ENCODE results near the gene NPDC1. TPM values are rescaled to one million over a fixed set of nuclear protein-coding genes. Genes with fewer than 3 reads are reported as not detected.

NPDC1 gene
- total RNA-seq, 1 experiment from 2014 or later, result not detected

GRCh38 chr9:137026384-137026783 lies 19.6 kb downstream of the NPDC1 start:
- no peak for DNase-seq (ENCODE audit: low read depth in 1 of 2, low spot score in 2 of 2)
- no peak overlapping the region for H3K27ac ChIP-seq
- no peak overlapping the region for H3K4me3 ChIP-seq
- H3K4me1 ChIP-seq (replicated peaks), result peaks cover 14% of the 10 kb centered on the region
- H3K27me3 ChIP-seq (replicated peaks), result peaks cover 9% of the 10 kb centered on the region
- no peaks in the 10 kb centered on the region for H3K36me3 ChIP-seq
- no peaks in the 10 kb centered on the region for H3K9me3 ChIP-seq (replicated peaks)

- no peak overlapping the region for H3K4me3 ChIP-seq
- no peak overlapping the region for H3K27ac ChIP-seq
Observed at GRCh38 chr9:137025517-137025966, 20.4 kb downstream of the NPDC1 start.

GRCh38 chr9:137023583-137023991 lies 22.4 kb downstream of the NPDC1 start:
- H3K4me1 ChIP-seq (replicated peaks), result peaks cover 8% of the 10 kb centered on the region
- no peak for DNase-seq (ENCODE audit: low read depth in 1 of 2, low spot score in 2 of 2)
- peaks cover 5% of the 10 kb centered on the region for H3K27me3 ChIP-seq (replicated peaks)
- no peaks in the 10 kb centered on the region for H3K9me3 ChIP-seq (replicated peaks)
- H3K36me3 ChIP-seq, result no peaks in the 10 kb centered on the region
- no peak overlapping the region for H3K27ac ChIP-seq
- no peak overlapping the region for H3K4me3 ChIP-seq

More at GRCh38 chr9:137025517-137025966, 20.4 kb downstream of the NPDC1 start:
- Histone ChIP-seq H3K27me3 (replicated peaks) (peaks cover 9% of the 10 kb centered on the region), H3K36me3 (no peaks in the 10 kb centered on the region), H3K4me1 (replicated peaks) (peaks cover 14% of the 10 kb centered on the region), H3K9me3 (replicated peaks) (no peaks in the 10 kb centered on the region)
- DNase-seq (ENCODE audit: low read depth in 1 of 2, low spot score in 2 of 2), result no peak

- Histone ChIP-seq H3K9me3 (replicated peaks) (no peaks in the 10 kb centered on the region), H3K4me3 (no peak overlapping the region), H3K27ac (no peak overlapping the region), H3K4me1 (replicated peaks) (peaks cover 4% of the 10 kb centered on the region; the same call in 1 of the 2 replicates), H3K27me3 (replicated peaks) (0 out of 2 replicates have a peak, but pooled peaks cover 2% of the 10 kb centered on the region), H3K36me3 (no peaks in the 10 kb centered on the region)
- no peak for DNase-seq (ENCODE audit: low read depth in 1 of 2, low spot score in 2 of 2)
Observed at GRCh38 chr9:137023157-137023556, 22.8 kb downstream of the NPDC1 start.

GRCh38 chr9:137022662-137023008 lies 23.3 kb downstream of the NPDC1 start:
- H3K27ac ChIP-seq, result no peak overlapping the region
- 0 out of 2 replicates have a peak, but pooled peaks cover 2% of the 10 kb centered on the region for H3K27me3 ChIP-seq (replicated peaks)
- no peaks in the 10 kb centered on the region for H3K36me3 ChIP-seq
- H3K4me3 ChIP-seq, result no peak overlapping the region
- peaks cover 4% of the 10 kb centered on the region; the same call in 1 of the 2 replicates for H3K4me1 ChIP-seq (replicated peaks)
- no peak for DNase-seq (ENCODE audit: low read depth in 1 of 2, low spot score in 2 of 2)
- H3K9me3 ChIP-seq (replicated peaks), result no peaks in the 10 kb centered on the region

- H3K27ac ChIP-seq, result no peak overlapping the region
- no peaks in the 10 kb centered on the region for H3K36me3 ChIP-seq
- H3K4me1 ChIP-seq (replicated peaks), result no peaks in the 10 kb centered on the region
- DNase-seq (ENCODE audit: low read depth in 1 of 2, low spot score in 2 of 2), result peak in 1 of 2 experiments; percentile 63
- 0 out of 2 replicates have a peak, but pooled peaks cover under 1% of the 10 kb centered on the region for H3K27me3 ChIP-seq (replicated peaks)
- H3K9me3 ChIP-seq (replicated peaks), result no peaks in the 10 kb centered on the region
- no peak overlapping the region for H3K4me3 ChIP-seq
Observed at GRCh38 chr9:137021979-137022661, 23.9 kb downstream of the NPDC1 start.

GRCh38 chr9:137021568-137021978 lies 24.4 kb downstream of the NPDC1 start:
- H3K27ac ChIP-seq, result no peak overlapping the region
- H3K9me3 ChIP-seq (replicated peaks), result no peaks in the 10 kb centered on the region
- no peaks in the 10 kb centered on the region for H3K4me1 ChIP-seq (replicated peaks)
- DNase-seq (ENCODE audit: low read depth in 1 of 2, low spot score in 2 of 2), result no peak
- no peak overlapping the region for H3K4me3 ChIP-seq
- no peaks in the 10 kb centered on the region for H3K27me3 ChIP-seq (replicated peaks)
- no peaks in the 10 kb centered on the region for H3K36me3 ChIP-seq

GRCh38 chr9:137020771-137021567 lies 25.0 kb downstream of the NPDC1 start:
- H3K9me3 ChIP-seq (replicated peaks), result no peaks in the 10 kb centered on the region

GRCh38 chr9:137019891-137020683 lies 25.9 kb downstream of the NPDC1 start:
- H3K4me3 ChIP-seq, result no peak overlapping the region
- no peak for DNase-seq (ENCODE audit: low read depth in 1 of 2, low spot score in 2 of 2)
- H3K9me3 ChIP-seq (replicated peaks), result no peaks in the 10 kb centered on the region
- no peak overlapping the region for H3K27ac ChIP-seq
- no peaks in the 10 kb centered on the region for H3K4me1 ChIP-seq (replicated peaks)
- no peaks in the 10 kb centered on the region for H3K27me3 ChIP-seq (replicated peaks)
- no peaks in the 10 kb centered on the region for H3K36me3 ChIP-seq

More at GRCh38 chr9:137020771-137021567, 25.0 kb downstream of the NPDC1 start:
- no peak for DNase-seq (ENCODE audit: low read depth in 1 of 2, low spot score in 2 of 2)
- Histone ChIP-seq H3K4me1 (replicated peaks) (no peaks in the 10 kb centered on the region), H3K27me3 (replicated peaks) (no peaks in the 10 kb centered on the region), H3K4me3 (no peak overlapping the region), H3K27ac (no peak overlapping the region), H3K36me3 (no peaks in the 10 kb centered on the region)

- Histone ChIP-seq H3K4me3 (no peak overlapping the region), H3K4me1 (replicated peaks) (no peaks in the 10 kb centered on the region), H3K9me3 (replicated peaks) (no peaks in the 10 kb centered on the region), H3K36me3 (no peaks in the 10 kb centered on the region), H3K27me3 (replicated peaks) (no peaks in the 10 kb centered on the region), H3K27ac (no peak overlapping the region)
- DNase-seq (ENCODE audit: low read depth in 1 of 2, low spot score in 2 of 2), result no peak
Observed at GRCh38 chr9:137018761-137019559, 27.0 kb downstream of the NPDC1 start.

- Histone ChIP-seq H3K4me1 (replicated peaks) (no peaks in the 10 kb centered on the region), H3K4me3 (no peak overlapping the region), H3K9me3 (replicated peaks) (no peaks in the 10 kb centered on the region)
Observed at GRCh38 chr9:137017791-137018497, 28.0 kb downstream of the NPDC1 start.

GRCh38 chr9:137017071-137017470 lies 28.9 kb downstream of the NPDC1 start:
- H3K27me3 ChIP-seq (replicated peaks), result no peaks in the 10 kb centered on the region
- no peaks in the 10 kb centered on the region for H3K4me1 ChIP-seq (replicated peaks)
- no peak overlapping the region for H3K4me3 ChIP-seq
- no peaks in the 10 kb centered on the region for H3K36me3 ChIP-seq
- H3K27ac ChIP-seq, result no peak overlapping the region
- no peaks in the 10 kb centered on the region for H3K9me3 ChIP-seq (replicated peaks)
- no peak for DNase-seq (ENCODE audit: low read depth in 1 of 2, low spot score in 2 of 2)

More at GRCh38 chr9:137017791-137018497, 28.0 kb downstream of the NPDC1 start:
- Histone ChIP-seq H3K36me3 (no peaks in the 10 kb centered on the region), H3K27me3 (replicated peaks) (no peaks in the 10 kb centered on the region), H3K27ac (no peak overlapping the region)
- no peak for DNase-seq (ENCODE audit: low read depth in 1 of 2, low spot score in 2 of 2)
